ENCODE results near the gene XAB2.

DNA sequence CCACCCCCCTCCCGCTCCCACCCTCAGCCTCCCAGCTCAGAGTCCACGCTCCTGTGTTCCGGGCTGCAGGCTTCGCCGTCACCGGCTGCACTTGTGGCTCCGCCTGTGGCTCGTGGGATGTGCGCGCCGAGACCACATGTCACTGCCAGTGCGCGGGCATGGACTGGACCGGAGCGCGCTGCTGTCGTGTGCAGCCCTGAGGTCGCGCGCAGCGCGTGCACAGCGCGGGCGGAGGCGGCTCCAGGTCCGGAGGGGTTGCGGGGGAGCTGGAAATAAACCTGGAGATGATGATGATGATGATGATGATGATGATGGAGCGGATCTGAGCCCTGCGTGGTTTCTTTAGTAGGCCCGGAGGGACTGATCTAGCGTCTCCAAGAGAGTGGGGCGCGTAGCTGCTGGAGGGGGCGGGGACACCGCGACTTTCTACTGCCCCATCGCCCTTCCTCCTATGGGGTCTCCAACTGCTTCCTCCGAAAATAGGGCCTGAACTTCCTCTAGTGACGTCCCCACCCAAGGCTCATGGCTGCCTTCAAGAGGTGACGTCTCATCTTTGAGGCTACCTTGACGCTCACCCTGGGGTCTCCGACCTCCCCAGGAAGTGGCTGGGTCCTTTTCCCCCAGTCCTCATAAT, 40.9 kb upstream of the XAB2 start:
- TF ChIP-seq, protein P1, sequence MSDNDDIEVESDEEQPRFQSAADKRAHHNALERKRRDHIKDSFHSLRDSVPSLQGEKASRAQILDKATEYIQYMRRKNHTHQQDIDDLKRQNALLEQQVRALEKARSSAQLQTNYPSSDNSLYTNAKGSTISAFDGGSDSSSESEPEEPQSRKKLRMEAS (IDR thresholded peaks at IDR 0.05; ENCODE audit: insufficient read depth, insufficient read length), result no peak
- TF ChIP-seq, protein P2, sequence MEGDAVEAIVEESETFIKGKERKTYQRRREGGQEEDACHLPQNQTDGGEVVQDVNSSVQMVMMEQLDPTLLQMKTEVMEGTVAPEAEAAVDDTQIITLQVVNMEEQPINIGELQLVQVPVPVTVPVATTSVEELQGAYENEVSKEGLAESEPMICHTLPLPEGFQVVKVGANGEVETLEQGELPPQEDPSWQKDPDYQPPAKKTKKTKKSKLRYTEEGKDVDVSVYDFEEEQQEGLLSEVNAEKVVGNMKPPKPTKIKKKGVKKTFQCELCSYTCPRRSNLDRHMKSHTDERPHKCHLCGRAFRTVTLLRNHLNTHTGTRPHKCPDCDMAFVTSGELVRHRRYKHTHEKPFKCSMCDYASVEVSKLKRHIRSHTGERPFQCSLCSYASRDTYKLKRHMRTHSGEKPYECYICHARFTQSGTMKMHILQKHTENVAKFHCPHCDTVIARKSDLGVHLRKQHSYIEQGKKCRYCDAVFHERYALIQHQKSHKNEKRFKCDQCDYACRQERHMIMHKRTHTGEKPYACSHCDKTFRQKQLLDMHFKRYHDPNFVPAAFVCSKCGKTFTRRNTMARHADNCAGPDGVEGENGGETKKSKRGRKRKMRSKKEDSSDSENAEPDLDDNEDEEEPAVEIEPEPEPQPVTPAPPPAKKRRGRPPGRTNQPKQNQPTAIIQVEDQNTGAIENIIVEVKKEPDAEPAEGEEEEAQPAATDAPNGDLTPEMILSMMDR (IDR thresholded peaks at IDR 0.05; ENCODE audit: extremely low read depth in 1 of 2, insufficient read depth in 1 of 2, low read depth in 1 of 2, low read length in 2 of 2), result no peak

All from endothelial cell of umbilical vein (primary cell).